Left kidney (tissue), 2 donors: Measurements from ENCODE around the gene DAW1. TPM values are rescaled to one million over a fixed set of nuclear protein-coding genes. Genes with fewer than 3 reads are reported as not detected.
"Not testable (repeated sequence)": the region's sequence is repeated elsewhere in the genome, so short reads cannot be mapped to it uniquely, and the experiment has no call there.

Source experiments
- DNase-seq: peaks from one replicate; pipeline ENCODE4 v3.0.0-alpha.2; 2013
- polyA plus RNA-seq: library from polyadenylated mRNA; unstranded; fragments of 120-200 nt; gene quantifications from one replicate; pipeline ENCODE4 v1.2.1, GENCODE V29; 2013; ENCODE audit not compliant: insufficient read length

DAW1 gene
- polyA plus RNA-seq, 1 donor, result 0.52 TPM

DNA sequence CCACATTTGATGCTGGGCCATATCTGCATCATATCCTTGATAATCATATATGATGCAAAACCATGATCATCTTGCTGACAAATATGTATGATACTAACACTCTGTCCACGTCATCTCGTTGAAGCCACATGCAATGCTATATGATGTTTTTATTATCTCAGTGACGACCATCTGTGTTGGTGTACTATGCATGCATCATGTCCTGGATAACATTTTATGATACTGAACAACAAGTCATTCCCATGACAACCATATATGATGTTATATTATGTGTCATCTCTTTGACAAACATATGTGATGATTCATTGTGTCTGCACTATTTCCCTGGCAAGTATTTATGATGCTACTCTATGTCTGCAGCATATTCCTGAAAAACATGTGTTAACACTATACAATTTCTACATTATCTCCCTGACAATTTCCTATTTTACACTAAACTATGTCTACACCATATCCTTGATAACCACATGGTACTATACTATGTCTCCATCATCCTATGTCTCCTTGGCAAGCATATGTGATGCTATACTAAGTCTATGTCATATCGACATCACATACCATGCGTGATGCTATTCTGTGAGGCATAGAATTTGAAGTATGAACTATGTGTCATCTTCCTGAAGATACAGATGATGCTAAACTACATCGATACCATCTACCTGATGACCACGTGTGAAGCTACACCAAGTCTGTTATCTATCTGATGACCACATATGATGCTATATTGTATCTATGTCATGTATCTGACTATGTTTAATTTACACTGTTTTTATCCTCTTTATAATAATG lies 37.0 kb downstream of the DAW1 start:
- DNase-seq, result no peak

DNA sequence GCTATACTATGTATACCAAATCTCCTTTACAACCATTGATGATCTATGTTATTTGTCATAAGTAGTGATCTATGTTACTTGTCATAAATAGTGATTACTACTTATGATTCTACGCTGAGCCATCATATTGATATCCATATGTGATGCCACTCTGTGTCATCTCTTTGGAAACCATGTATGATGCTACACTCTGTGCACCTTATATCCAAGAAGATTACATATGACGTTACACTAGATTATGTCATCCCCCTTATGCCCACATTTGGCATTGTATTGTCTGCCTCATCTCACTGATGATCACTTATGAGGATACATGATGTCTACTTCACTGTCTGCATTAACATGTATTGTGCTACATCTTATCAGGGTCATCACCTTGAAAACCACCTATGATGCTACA lies 42.9 kb downstream of the DAW1 start:
- no peak for DNase-seq

DNA sequence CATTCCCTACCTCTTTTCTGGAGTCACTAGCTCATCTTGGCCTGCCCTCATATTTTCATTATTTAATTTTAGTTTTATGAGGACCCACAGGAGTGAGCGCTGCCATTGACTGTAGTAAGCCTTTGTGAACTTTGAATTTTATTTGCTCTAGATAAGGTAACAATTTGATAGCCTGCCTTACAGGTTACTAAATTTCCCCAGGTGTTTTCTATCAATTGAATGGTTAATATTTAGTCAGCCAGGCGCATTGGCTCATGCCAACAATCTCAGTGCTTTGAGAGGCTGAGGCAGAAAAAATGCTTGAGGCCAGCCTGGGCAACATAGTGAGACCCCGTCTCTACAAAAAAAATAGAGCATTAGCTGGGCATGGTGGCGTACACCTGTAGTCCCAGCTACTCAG lies 50.2 kb downstream of the DAW1 start:
- no peak for DNase-seq

DNA sequence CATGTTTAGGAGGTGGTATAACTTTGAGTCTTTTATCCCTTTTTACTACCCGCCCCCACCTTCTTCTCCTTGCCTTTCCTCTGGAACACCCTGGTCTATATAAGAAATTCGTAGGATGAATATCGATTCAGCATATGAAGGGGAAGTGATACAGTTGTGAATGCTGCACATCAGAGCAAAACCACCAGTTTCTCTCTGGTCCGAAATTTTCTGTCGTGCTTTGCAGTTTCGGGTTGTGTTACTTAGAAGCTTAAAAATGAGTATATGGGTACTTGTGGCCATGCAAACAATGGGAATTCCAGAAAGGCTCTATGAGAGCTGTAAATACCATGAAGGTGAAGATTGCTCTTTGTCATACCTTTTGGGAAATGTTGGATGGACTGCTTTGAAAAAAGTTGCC lies 60.6 kb downstream of the DAW1 start:
- DNase-seq, result no peak

DNA sequence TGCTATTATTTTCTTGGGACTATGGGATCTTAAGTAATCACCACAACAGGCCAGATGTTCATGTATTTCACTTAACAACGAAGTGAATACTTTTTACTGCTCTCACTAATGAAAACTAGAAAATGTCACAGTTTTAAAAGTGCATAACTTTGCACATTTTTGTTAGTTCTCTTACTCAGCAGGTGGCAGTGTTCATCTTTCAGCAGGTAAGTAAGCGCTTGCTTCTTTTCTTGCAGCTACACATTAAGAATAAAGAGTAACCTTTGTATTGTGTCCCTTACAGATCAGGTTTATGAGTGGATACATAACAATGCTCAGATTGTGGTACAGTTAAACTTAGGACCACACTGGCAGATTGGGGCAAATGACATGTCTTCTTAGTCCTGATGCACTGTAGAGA lies 61.0 kb downstream of the DAW1 start:
- DNase-seq, result no peak

DNA sequence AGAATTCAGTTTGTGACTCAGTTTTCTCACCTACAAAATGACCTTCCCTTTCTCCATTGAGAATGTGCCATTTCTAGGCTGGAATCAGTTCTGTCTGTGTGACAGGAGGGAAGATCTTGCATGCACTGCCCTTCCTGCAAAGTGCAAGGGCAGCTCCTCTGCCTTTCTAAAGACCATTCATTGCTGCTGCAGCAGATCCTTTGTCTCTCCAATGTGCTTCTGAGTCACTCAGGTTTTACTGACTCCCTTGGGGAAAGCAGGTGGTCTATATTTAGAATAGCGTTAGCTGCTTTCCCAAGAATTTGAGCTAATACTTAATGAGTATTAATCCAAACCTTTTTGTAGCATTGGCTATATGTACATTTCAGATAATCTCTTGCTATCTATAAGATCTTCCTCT lies 62.5 kb downstream of the DAW1 start:
- no peak for DNase-seq

DNA sequence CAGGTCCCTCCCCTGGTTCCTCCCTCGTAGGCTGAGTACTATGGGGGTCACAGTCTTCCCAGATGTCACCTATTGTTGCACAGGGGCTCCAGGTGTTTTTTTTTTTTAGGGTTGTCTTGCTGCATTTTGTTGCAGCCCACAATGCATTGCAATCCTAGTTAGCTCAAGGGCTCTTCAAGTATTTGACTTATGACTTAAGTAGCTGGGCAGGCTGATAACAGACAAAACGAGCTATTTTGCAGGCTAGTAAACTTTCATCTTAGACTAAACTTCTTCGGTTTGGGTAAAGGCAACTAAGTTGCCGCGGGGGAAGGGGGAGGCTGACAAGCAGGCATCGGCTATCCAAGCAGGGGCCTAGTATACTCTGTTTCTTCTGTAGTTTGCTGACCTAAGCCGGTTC lies 64.8 kb downstream of the DAW1 start:
- not testable (repeated sequence) for DNase-seq

DNA sequence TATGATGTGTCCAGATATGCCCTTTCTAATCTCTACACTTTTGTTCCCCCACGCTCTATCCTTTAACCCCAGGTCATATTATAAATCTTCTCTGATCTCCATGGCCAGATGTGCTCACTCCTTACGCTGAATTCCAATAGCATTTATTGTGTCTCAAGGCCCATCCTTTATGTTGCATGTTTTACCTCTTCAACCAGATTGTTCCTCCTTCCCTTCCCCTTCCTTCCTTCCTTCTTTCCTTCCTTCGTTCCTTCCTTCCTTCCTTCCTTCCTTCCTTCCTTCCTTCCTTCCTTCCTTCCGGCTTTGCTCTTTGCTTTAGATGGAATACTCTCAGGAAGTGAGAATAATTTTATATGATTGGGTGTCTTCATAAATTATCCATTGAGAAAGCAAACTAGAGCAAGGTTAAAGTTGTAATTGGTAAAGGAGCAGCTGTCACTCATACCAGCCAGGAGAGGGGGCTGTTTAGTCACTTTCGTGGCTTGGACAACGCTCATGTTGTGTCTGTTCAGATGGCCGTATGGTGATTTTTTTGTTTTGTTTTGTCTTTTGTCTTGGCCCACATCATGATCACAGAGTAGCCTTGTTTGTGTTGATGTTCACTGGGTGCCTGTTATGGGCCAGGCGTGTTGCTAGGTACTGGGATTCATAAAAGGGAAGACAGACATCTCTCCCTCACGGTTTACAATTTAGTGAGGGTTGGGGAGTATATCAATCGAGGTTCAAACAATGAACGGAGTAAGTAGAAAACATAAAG lies 68.0 kb downstream of the DAW1 start:
- DNase-seq, result peak; percentile 11

DNA sequence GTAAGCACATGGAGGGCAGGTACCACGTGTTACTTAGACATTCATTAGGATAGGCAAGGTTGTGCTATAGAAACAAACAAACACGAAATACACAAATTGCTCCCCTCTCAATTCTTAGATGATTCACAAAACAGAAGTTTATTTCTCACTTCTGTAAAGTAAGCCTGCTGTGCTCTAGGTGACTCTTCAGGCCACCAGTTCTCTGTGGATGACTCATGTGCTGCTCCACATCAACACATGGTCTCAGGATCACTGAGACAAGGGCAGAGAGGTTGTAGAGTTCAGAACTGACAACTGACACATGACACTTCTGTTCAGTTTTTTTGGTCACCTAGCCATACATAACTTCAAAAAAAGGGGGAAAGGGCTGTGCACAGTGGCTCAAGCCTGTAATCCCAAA lies 70.6 kb downstream of the DAW1 start:
- DNase-seq, result no peak

DNA sequence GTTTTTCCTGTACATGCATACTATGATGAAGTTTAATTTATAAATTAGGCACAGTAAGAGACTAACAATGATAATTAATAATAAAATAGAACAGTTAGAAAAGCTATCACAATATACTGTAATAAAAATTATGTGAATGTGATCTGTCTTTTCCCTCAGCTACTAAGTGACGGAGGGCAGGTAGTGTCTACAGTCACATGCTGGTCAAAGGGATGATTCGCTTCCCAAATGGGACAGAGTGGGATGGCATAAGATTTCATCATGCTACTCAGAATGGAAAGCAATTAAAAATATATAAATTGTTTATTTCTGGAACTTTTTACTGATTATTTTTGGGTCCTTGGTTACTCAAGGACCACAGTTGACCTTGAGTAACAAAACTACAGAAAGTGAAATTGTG lies 71.5 kb downstream of the DAW1 start:
- no peak for DNase-seq

DNA sequence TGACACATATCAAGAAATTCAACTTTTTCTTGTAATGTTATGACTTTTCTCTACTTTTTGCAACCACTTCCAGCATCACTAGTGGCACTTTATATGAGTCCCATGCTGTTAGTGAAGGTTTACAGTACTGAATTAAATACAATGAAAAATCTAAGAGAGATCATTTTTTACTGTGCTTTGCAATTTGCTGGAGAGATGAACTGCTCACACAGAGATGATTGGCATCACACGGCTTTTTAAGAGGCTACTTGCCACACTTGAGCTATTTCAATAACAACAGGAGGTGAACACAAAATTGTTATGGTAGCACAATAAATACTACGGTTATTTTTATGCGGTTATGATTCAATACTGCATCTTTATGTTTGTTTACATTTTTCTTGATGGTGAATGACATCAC lies 88.9 kb downstream of the DAW1 start:
- DNase-seq, result no peak

DNA sequence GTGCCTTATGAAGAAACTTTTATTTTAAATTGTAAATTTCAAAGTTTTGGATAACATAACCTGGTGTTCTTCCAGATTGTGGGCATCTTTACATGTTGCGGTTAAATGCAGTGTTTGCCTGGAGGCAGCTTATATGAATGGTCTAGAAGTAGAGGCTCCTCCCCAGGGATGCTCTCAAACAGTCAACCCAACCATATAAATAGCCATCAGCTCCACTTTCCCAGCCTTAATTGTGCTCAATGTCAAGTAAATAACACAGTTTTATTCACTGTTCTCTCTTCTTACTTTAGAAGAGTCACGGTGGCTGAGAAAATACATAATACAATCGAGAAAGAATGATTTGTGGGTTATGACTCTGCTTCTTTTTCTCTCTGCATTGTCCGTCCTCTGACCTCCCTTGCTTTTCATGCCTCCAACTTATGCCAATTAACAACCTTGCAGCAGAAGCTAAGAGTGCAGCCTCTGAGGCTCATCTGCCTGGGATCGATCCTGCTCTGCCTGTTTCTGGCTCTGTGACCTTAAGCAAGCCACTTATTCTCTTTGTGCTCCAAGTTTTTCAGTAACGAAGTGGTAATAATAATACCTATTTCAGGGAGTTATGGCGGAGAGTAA lies 100.3 kb downstream of the DAW1 start:
- DNase-seq, result no peak

DNA sequence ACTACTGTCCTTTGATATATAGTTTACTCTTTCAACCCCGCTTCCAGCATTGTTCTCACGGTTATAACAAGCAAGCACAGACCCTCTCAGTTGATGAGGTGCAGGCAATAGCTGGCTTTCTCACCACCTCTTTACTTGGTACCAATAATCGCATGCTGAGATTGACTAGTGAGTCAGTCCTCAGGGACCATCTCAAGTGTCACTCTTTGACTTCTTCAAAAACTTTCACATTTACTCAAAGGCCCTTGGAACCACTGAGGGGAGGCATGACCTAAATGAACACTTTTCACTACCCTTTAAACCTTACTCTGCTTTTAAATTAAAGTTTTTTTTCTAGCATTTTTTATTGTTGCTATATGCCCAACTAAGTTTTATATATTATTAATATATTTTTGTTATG lies 101.8 kb downstream of the DAW1 start:
- DNase-seq, result no peak

Other genes starting within 250 kb of the DAW1 start
- not detected for gene SCYGR5, start 204.8 kb upstream of the DAW1 start, polyA plus RNA-seq
- 10.7 TPM for gene SLC19A3, start 153.6 kb upstream of the DAW1 start, polyA plus RNA-seq
- gene SCYGR6, start 146.9 kb upstream of the DAW1 start, polyA plus RNA-seq, result not detected
- not detected for gene SCYGR7, start 143.3 kb upstream of the DAW1 start, polyA plus RNA-seq
- gene SCYGR8, start 125.7 kb upstream of the DAW1 start, polyA plus RNA-seq, result not detected
- gene CCL20, start 57.8 kb upstream of the DAW1 start, polyA plus RNA-seq, result 0.48 TPM